Measurements from ENCODE around the gene ABCC2.
"Not testable (repeated sequence)": the region's sequence is repeated elsewhere in the genome, so short reads cannot be mapped to it uniquely, and the experiment has no call there.

Gene ABCC2

GRCh38 chr10:99809931-99810615 is 27.6 kb downstream of the ABCC2 start:
- Histone ChIP-seq H3K4me3 (ENCODE audit: low read length) (no peak overlapping the region), H3K9me3 (ENCODE audit: control insufficient read depth, low read length) (no peaks in the 10 kb centered on the region), H3K9ac (ENCODE audit: low read length) (peak overlapping the region; percentile 84), H3K27me3 (replicated peaks; ENCODE audit: control insufficient read depth, insufficient read depth, low read length) (no peaks in the 10 kb centered on the region), H3K4me1 (ENCODE audit: control insufficient read depth, insufficient read depth, low read length) (peaks cover 58% of the 10 kb centered on the region), H3K36me3 (ENCODE audit: control insufficient read depth, insufficient read depth, low read length, severe bottlenecking) (peaks cover 23% of the 10 kb centered on the region)
- peak; percentile 83 for DNase-seq (ENCODE audit: low read depth)

GRCh38 chr10:99812177-99812576 is 29.7 kb downstream of the ABCC2 start:
- Histone ChIP-seq H3K36me3 (ENCODE audit: control insufficient read depth, insufficient read depth, low read length, severe bottlenecking) (peaks cover 30% of the 10 kb centered on the region), H3K4me3 (ENCODE audit: low read length) (no peak overlapping the region), H3K9ac (ENCODE audit: low read length) (peak overlapping the region; percentile 6), H3K27me3 (replicated peaks; ENCODE audit: control insufficient read depth, insufficient read depth, low read length) (no peaks in the 10 kb centered on the region), H3K9me3 (ENCODE audit: control insufficient read depth, low read length) (no peaks in the 10 kb centered on the region), H3K4me1 (ENCODE audit: control insufficient read depth, insufficient read depth, low read length) (peaks cover 41% of the 10 kb centered on the region)
- DNase-seq (ENCODE audit: low read depth), result no peak

- Histone ChIP-seq H3K9ac (ENCODE audit: low read length) (no peak overlapping the region), H3K27me3 (replicated peaks; ENCODE audit: control insufficient read depth, insufficient read depth, low read length) (no peaks in the 10 kb centered on the region), H3K4me1 (ENCODE audit: control insufficient read depth, insufficient read depth, low read length) (peaks cover 22% of the 10 kb centered on the region), H3K36me3 (ENCODE audit: control insufficient read depth, insufficient read depth, low read length, severe bottlenecking) (peaks cover 35% of the 10 kb centered on the region), H3K9me3 (ENCODE audit: control insufficient read depth, low read length) (no peaks in the 10 kb centered on the region), H3K4me3 (ENCODE audit: low read length) (no peak overlapping the region)
- no peak for DNase-seq (ENCODE audit: low read depth)
Observed at GRCh38 chr10:99814143-99814542, 31.7 kb downstream of the ABCC2 start.

- no peaks in the 10 kb centered on the region for H3K27me3 ChIP-seq (replicated peaks; ENCODE audit: control insufficient read depth, insufficient read depth, low read length)
- H3K36me3 ChIP-seq (ENCODE audit: control insufficient read depth, insufficient read depth, low read length, severe bottlenecking), result peaks cover 46% of the 10 kb centered on the region
- no peak overlapping the region for H3K9ac ChIP-seq (ENCODE audit: low read length)
- H3K4me3 ChIP-seq (ENCODE audit: low read length), result no peak overlapping the region
- H3K4me1 ChIP-seq (ENCODE audit: control insufficient read depth, insufficient read depth, low read length), result peaks cover 9% of the 10 kb centered on the region
- H3K9me3 ChIP-seq (ENCODE audit: control insufficient read depth, low read length), result no peaks in the 10 kb centered on the region
- peak; percentile 13 for DNase-seq (ENCODE audit: low read depth)
Observed at GRCh38 chr10:99815621-99816020, 33.2 kb downstream of the ABCC2 start.

GRCh38 chr10:99827936-99828335 is 45.5 kb downstream of the ABCC2 start:
- Histone ChIP-seq H3K9ac (ENCODE audit: low read length) (no peak overlapping the region), H3K4me1 (ENCODE audit: control insufficient read depth, insufficient read depth, low read length) (peaks cover 9% of the 10 kb centered on the region), H3K27me3 (replicated peaks; ENCODE audit: control insufficient read depth, insufficient read depth, low read length) (no peaks in the 10 kb centered on the region), H3K4me3 (ENCODE audit: low read length) (no peak overlapping the region), H3K36me3 (ENCODE audit: control insufficient read depth, insufficient read depth, low read length, severe bottlenecking) (peaks cover 29% of the 10 kb centered on the region), H3K9me3 (ENCODE audit: control insufficient read depth, low read length) (peaks cover 3% of the 10 kb centered on the region)
- peak; percentile 76 for DNase-seq (ENCODE audit: low read depth)

GRCh38 chr10:99828464-99828863 is 46.0 kb downstream of the ABCC2 start:
- H3K27me3 ChIP-seq (replicated peaks; ENCODE audit: control insufficient read depth, insufficient read depth, low read length), result no peaks in the 10 kb centered on the region
- H3K4me1 ChIP-seq (ENCODE audit: control insufficient read depth, insufficient read depth, low read length), result peaks cover 14% of the 10 kb centered on the region
- peaks cover 31% of the 10 kb centered on the region for H3K36me3 ChIP-seq (ENCODE audit: control insufficient read depth, insufficient read depth, low read length, severe bottlenecking)
- no peak overlapping the region for H3K4me3 ChIP-seq (ENCODE audit: low read length)
- H3K9ac ChIP-seq (ENCODE audit: low read length), result no peak overlapping the region
- peaks cover 3% of the 10 kb centered on the region for H3K9me3 ChIP-seq (ENCODE audit: control insufficient read depth, low read length)
- no peak for DNase-seq (ENCODE audit: low read depth)

- H3K9ac ChIP-seq (ENCODE audit: low read length), result no peak overlapping the region
- H3K4me3 ChIP-seq (ENCODE audit: low read length), result no peak overlapping the region
- peaks cover 19% of the 10 kb centered on the region for H3K4me1 ChIP-seq (ENCODE audit: control insufficient read depth, insufficient read depth, low read length)
Observed at GRCh38 chr10:99832439-99832838, 50.0 kb downstream of the ABCC2 start.

GRCh38 chr10:99834410-99834809 is 52.0 kb downstream of the ABCC2 start:
- Histone ChIP-seq H3K9ac (ENCODE audit: low read length) (no peak overlapping the region), H3K36me3 (ENCODE audit: control insufficient read depth, insufficient read depth, low read length, severe bottlenecking) (peaks cover 55% of the 10 kb centered on the region), H3K4me1 (ENCODE audit: control insufficient read depth, insufficient read depth, low read length) (peaks cover 19% of the 10 kb centered on the region), H3K9me3 (ENCODE audit: control insufficient read depth, low read length) (no peaks in the 10 kb centered on the region), H3K4me3 (ENCODE audit: low read length) (no peak overlapping the region), H3K27me3 (replicated peaks; ENCODE audit: control insufficient read depth, insufficient read depth, low read length) (no peaks in the 10 kb centered on the region)
- peak; percentile 42 for DNase-seq (ENCODE audit: low read depth)

More at GRCh38 chr10:99832439-99832838, 50.0 kb downstream of the ABCC2 start:
- DNase-seq (ENCODE audit: low read depth), result no peak
- Histone ChIP-seq H3K27me3 (replicated peaks; ENCODE audit: control insufficient read depth, insufficient read depth, low read length) (no peaks in the 10 kb centered on the region), H3K9me3 (ENCODE audit: control insufficient read depth, low read length) (peaks cover 3% of the 10 kb centered on the region), H3K36me3 (ENCODE audit: control insufficient read depth, insufficient read depth, low read length, severe bottlenecking) (peaks cover 55% of the 10 kb centered on the region)

GRCh38 chr10:99835947-99836346 is 53.5 kb downstream of the ABCC2 start:
- H3K4me3 ChIP-seq (ENCODE audit: low read length), result no peak overlapping the region
- peaks cover 19% of the 10 kb centered on the region for H3K4me1 ChIP-seq (ENCODE audit: control insufficient read depth, insufficient read depth, low read length)
- no peak overlapping the region for H3K9ac ChIP-seq (ENCODE audit: low read length)
- H3K36me3 ChIP-seq (ENCODE audit: control insufficient read depth, insufficient read depth, low read length, severe bottlenecking), result peaks cover 41% of the 10 kb centered on the region
- DNase-seq (ENCODE audit: low read depth), result no peak
- no peaks in the 10 kb centered on the region for H3K27me3 ChIP-seq (replicated peaks; ENCODE audit: control insufficient read depth, insufficient read depth, low read length)
- no peaks in the 10 kb centered on the region for H3K9me3 ChIP-seq (ENCODE audit: control insufficient read depth, low read length)

GRCh38 chr10:99836711-99837110 is 54.3 kb downstream of the ABCC2 start:
- Histone ChIP-seq H3K4me1 (ENCODE audit: control insufficient read depth, insufficient read depth, low read length) (peaks cover 19% of the 10 kb centered on the region), H3K9me3 (ENCODE audit: control insufficient read depth, low read length) (no peaks in the 10 kb centered on the region), H3K9ac (ENCODE audit: low read length) (no peak overlapping the region), H3K36me3 (ENCODE audit: control insufficient read depth, insufficient read depth, low read length, severe bottlenecking) (peaks cover 36% of the 10 kb centered on the region), H3K27me3 (replicated peaks; ENCODE audit: control insufficient read depth, insufficient read depth, low read length) (no peaks in the 10 kb centered on the region), H3K4me3 (ENCODE audit: low read length) (no peak overlapping the region)
- DNase-seq (ENCODE audit: low read depth), result no peak

- H3K27me3 ChIP-seq (replicated peaks; ENCODE audit: control insufficient read depth, insufficient read depth, low read length); DNase-seq (ENCODE audit: low read depth); H3K9ac ChIP-seq (ENCODE audit: low read length); H3K36me3 ChIP-seq (ENCODE audit: control insufficient read depth, insufficient read depth, low read length, severe bottlenecking); H3K4me3 ChIP-seq (ENCODE audit: low read length); H3K9me3 ChIP-seq (ENCODE audit: control insufficient read depth, low read length): not testable (repeated sequence)
- peaks cover 24% of the 10 kb centered on the region for H3K4me1 ChIP-seq (ENCODE audit: control insufficient read depth, insufficient read depth, low read length)
Observed at GRCh38 chr10:99840859-99841258, 58.4 kb downstream of the ABCC2 start.

- H3K9ac ChIP-seq (ENCODE audit: low read length), result no peak overlapping the region
- no peak for DNase-seq (ENCODE audit: low read depth)
- no peak overlapping the region for H3K4me3 ChIP-seq (ENCODE audit: low read length)
- no peaks in the 10 kb centered on the region for H3K9me3 ChIP-seq (ENCODE audit: control insufficient read depth, low read length)
- no peaks in the 10 kb centered on the region for H3K27me3 ChIP-seq (replicated peaks; ENCODE audit: control insufficient read depth, insufficient read depth, low read length)
- H3K36me3 ChIP-seq (ENCODE audit: control insufficient read depth, insufficient read depth, low read length, severe bottlenecking), result no peaks in the 10 kb centered on the region
- H3K4me1 ChIP-seq (ENCODE audit: control insufficient read depth, insufficient read depth, low read length), result peaks cover 33% of the 10 kb centered on the region
Observed at GRCh38 chr10:99841746-99842145, 59.3 kb downstream of the ABCC2 start.

All from adipocyte (in vitro differentiated cells).